ENCODE measurements around the gene TUBGCP6.

The TUBGCP6 gene

GRCh38 chr22:50244420-50245213, at the start of gene TUBGCP6:
TSS of gene TUBGCP6 (minus strand) at chr22:50245023. CDS start at chr22:50244459, 564 bp downstream.
- peak; percentile 91 for DNase-seq

GRCh38 chr22:50294319-50294656, 49.5 kb upstream of the TUBGCP6 start:
- DNase-seq = no peak

GRCh38 chr22:50293441-50294318, 48.9 kb upstream of the TUBGCP6 start:
- DNase-seq = no peak

- no peak for DNase-seq
Measured at GRCh38 chr22:50292643-50293440, 48.0 kb upstream of the TUBGCP6 start.

DNA sequence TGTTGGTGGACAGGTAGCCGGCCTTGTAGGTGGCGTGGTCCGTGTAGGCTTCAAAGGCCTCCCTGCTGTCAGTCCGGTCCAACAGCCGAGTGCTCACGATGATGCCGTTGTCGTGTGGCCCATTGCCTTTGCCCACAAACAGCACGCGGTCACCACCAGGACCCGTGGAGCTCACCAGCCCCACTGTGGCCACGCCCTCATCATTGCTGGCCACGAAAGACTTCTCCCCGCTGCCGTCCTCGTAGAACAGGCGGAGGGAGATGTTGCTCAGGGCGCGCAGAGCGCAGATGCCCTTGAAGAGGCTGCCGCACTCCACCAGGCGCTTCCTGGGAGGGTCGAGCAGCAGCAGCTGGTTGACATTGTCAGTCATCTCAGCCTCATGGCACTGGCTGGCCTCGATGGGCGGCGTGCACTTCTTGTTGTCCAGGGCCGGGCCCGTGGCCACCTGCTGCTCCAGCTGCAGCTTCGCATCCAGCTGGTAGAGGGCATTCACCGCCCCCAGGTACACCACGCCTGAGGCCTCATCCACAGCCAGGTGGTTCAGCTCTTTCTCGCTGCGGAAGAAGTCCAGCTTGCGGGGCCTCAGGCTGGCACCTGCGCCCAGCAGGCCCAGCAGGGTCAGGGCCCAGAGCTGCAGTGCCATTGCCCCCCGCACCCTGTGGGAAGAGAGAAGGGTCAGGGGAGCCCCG, 45.3 kb upstream of the TUBGCP6 start:
- no peak for DNase-seq

DNA sequence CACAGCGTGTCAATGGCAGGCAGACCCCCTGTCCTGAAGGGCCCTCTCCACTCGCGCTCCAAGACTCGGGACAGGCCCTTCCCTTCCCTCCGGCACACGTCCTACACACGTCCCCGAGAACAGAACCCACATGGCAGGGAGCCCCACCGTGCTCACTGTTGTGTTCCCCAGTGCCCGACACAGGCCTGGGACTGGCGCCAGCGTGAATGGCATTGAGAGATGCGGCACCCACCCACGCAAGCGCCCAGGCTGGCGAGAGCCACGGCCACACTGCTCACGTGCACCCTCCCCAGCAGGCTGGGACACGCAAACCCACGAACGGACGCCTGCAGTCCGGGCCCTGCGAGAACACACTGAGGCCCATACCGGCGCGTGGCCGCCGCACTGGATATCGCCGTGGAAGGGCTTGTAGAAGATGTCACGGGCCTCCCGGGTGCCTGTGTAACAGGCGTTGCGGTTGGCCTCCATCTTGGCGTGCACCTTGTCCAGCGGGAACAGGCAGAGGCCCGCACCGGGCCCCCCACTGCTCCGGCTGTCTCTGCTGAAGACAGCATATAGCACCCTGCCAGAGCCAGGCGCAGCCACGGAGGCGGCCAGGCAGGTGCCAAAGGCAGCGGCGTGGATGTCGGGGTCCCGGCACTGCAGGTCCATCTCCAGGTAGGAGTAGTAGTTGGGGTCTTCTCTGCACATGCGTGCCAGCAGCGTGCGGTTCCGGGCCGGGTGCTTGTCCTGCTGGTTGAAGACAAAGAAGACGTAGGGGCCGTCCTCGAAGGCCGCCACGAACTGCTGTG, 44.5 kb upstream of the TUBGCP6 start:
- DNase-seq = no peak

DNA sequence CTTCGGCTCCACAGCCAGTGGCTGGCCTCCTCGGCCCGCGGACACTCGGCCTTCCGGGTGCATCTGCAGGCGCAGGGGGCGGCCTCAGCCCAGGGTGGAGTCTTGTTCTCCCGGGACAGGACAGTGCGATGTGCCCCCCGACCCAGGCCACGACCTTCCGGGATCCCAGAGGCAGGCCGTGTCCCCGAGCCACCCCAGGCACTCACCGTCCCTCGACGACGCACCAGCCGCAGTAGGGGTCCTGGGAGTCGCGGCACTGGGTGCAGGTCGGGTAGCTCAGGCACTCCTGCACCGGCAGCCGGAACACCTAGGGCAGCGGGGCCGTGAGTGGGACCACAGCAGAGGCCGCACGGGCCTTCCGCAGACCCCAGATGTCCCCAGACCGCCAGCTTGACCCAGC, 42.9 kb upstream of the TUBGCP6 start:
- no peak for DNase-seq

GRCh38 chr22:50286701-50287318, 42.0 kb upstream of the TUBGCP6 start:
- no peak for DNase-seq

- no peak for DNase-seq
Measured at GRCh38 chr22:50286275-50286674, 41.5 kb upstream of the TUBGCP6 start.

- DNase-seq = no peak
Measured at GRCh38 chr22:50285568-50286229, 40.9 kb upstream of the TUBGCP6 start.

GRCh38 chr22:50284479-50284878, 39.7 kb upstream of the TUBGCP6 start:
- DNase-seq = no peak

DNA sequence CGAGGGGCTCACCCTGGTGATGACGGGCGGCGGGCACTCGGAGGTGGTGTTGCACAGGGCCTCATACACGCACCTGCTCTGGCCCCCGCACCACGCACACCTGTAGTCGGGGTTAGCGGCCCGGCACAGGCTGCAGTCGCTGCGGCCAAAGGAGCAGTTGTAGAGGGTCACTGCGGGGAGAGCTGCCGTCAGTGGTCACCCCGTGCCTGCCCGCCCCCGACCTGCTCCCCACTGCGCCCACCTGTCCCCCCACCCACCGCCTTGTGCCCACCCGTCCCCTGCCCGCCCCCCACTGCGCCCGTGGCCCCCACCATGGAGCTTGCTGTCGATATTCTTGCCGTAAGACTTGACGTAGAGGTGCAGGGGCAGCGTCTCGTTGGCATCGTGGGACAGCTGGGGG, 39.0 kb upstream of the TUBGCP6 start:
- DNase-seq = no peak

DNA sequence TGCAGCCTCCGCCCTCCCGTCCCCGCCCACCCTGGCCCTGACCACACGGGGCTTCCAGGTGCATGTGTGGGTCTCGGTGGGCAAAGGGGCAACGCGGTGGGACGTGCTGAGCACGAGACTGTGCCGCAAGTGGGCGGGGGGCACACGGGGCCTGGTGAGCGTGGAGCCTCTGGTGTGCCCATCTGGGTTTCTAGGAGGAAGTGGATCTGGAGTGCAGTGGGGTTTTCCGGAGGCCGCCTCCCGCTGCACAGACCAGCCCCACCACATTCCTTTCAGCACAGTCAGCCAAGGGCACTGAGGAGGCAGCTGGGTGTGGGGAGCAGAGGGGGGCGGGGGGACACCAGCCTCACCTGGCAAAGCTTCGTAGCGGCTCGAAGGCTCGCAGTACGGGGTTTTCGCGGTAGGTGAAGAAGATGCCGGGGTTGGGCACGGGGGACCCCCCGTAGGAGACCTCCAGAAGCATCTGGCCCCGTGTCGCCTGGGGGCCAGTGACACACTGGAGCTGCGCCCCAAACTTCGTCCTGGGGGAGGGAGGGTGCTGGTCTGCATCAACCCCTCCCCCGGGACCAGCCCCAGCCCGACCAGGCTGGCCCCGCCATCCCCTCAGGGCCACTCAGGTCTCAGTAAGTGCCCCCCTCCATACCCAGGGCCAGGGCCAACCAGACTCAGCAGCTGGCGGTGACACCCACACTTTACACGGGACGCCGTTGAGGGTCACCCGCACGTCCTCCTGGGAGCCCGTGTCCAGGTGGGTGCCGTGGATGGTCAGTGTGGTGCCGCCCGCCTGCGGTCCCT, 37.7 kb upstream of the TUBGCP6 start:
- no peak for DNase-seq

DNA sequence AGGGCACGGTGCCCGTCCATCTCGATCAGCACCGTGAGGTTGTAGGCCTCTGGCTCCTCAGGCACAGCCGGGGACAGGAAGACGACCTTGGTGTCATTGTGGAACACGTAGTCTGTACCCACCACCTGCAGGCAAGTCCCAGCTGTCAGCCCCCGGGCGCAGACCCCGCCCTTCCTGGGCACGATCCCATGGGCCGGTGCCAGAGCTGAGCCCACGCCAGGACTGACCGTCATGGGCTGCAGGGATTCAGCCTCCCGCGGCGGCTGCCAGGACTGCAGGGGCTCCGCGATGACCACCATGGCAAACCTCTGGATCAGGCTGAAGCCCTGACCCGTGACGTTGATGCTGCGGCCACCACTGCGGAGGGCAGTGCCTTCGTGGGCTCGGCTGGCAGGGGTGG, 37.1 kb upstream of the TUBGCP6 start:
- DNase-seq = no peak

GRCh38 chr22:50281384-50281760, 36.5 kb upstream of the TUBGCP6 start:
- DNase-seq = no peak

DNA sequence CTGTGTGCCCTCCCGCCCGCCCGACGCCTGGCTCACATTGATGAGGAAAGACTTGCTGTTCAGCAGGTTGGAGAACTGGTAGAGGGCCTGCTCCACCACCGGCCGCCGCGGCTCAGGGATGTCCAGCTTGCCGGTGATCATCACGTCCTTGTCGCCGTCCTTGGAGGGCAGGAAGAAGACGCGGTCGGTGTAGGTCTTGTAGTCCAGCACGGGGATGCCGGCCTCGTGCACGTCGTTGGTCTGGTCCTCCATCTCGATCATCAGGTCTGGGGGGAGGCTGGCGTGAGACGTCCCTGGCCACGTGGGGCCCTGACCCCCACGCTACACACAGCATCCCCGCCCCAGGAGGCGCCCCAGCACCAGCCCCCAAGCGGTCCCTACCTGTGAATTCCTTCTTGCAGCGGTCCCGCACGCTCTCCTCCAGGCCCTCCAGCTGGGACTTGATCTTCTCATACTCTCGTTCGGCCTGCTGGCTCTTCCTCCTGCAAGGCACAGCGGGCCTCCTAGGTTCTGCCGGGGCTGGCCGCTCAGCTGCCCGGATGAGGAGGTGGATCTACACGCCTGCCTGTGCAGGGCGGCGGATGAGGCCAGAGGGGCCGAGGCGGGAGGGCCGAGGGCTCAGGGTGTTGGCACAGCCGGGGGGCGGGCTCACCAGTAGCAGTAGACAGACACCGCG, 36.0 kb upstream of the TUBGCP6 start:
- DNase-seq = no peak

DNA sequence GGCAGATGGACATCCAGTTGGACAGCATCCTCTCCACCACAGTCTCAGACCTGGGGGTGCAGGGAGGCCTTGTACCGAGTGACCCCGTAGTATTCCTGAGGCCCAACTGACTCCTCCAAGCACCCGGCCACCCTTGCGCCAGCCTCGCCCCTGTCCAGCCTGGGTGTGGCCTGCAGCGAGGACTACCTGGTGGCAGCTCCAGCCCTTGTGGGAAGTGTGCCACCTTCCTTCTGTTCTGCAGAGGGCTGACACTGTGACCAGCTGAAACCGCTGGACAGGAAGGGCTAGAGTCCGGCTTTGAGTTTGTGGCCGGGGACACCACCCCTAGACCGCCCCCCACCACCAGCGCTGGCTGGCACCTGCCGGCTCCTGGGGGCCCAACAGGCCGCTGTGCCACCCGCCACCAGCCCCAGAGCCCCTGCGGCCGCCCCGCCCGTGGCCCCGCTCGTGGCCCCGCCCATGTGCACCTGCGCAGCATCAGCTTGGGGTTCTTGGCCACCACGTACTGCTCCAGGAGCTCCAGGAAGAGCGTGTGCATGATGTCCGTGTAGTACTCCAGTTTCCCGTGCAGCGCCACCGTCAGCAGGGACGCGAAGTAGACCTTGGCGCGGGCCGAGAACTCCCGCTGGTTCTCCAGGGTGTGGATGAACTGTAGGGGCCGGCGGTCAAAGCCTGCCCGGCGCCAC, 35.3 kb upstream of the TUBGCP6 start:
- no peak for DNase-seq

DNA sequence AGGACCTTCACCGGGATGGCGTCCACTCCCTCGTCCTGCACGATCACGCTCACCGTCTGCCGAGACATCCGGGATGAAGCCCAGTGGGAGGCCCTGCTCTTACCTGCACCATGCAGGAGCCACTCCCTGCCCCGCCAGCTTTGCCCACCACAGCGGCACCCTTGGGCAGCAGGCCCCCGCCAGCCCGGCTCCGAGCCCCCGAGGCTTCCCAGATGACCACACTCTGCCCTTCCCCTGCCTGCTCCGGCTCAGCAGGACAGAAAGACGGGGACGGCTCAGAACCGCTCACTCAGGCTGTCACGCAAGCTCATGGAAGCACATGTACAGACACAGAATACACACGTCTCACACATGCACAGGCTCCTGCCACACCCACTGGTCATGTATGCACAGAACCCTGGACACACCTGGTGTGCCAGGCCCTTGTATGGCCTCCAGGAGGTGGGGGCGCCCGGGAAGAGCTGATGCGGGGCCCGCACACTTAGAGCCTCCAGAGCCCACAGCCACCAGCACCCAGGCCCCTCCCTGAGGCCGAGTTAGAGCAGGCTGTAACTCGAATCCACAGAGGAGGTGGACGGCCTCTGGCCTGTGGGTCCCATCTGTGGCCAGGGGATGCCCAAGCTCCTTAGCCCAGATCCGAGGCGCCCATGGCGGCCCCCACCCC, 34.3 kb upstream of the TUBGCP6 start:
- DNase-seq = no peak

Measured in CD4-positive, alpha-beta T cell treated with Interleukin-21 for 1 hour (primary cell).